Uterus (tissue), 4 donors: ENCODE data around the gene NACC1. TPM values are rescaled to one million over a fixed set of nuclear protein-coding genes. Genes with fewer than 3 reads are reported as not detected.

Source experiments
- DNase-seq, 2 donors: peaks; one replicate each; pipeline ENCODE4 v3.0.0-alpha.2; 2019 to 2020
- H3K27ac ChIP-seq, 2 donors: fragments of 200-600 bp; sonication (generic); 1 replicate in 1 of 2; 2 replicates in 1 of 2; pipeline ENCODE4 v1.5.1; 2016 to 2018
- H3K27me3 ChIP-seq, 2 donors: fragments of 200-600 bp; sonication (generic); one replicate each; pipeline ENCODE4 v1.5.1; 2018 to 2019; ENCODE audit warnings: control low read depth in 1 of 2
- H3K36me3 ChIP-seq, 2 donors: fragments of 200-600 bp; sonication (generic); one replicate each; pipeline ENCODE4 v1.5.1; 2019; ENCODE audit warnings: control low read depth in 1 of 2
- H3K4me1 ChIP-seq, 2 donors: fragments of 200-600 bp; sonication (generic); one replicate each; pipeline ENCODE4 v1.5.1; 2018 to 2019; ENCODE audit warnings: control low read depth in 1 of 2
- H3K4me3 ChIP-seq, 2 donors: fragments of 200-600 bp; sonication (generic); 1 replicate in 1 of 2; 2 replicates in 1 of 2; pipeline ENCODE4 v1.5.1; 2018 to 2019; ENCODE audit warnings: mild to moderate bottlenecking in 1 of 2
- H3K9me3 ChIP-seq, 2 donors: fragments of 200-600 bp; sonication (generic); one replicate each; pipeline ENCODE4 v1.5.1; 2019; ENCODE audit warnings: control low read depth in 1 of 2
- CTCF ChIP-seq, 4 experiments: fragments of 200-600 bp in 2 of 4; fragments of 450-650 bp in 2 of 4; sonication (generic) in 2 of 4; IDR thresholded peaks; one replicate each; pipeline ENCODE4 v1.5.1; 2016 to 2019; ENCODE audit warnings: antibody characterized with exemption in 4 of 4, mild to moderate bottlenecking in 2 of 4, moderate library complexity in 1 of 4
- POLR2A ChIP-seq, 2 donors: fragments of 450-650 bp; IDR thresholded peaks; one replicate each; pipeline ENCODE4 v1.6.1; 2016; ENCODE audit warnings: antibody characterized with exemption in 2 of 2, mild to moderate bottlenecking in 1 of 2, moderate library complexity in 1 of 2
- intact Hi-C: fragments of 100-400 bp; cut with DNase I; formaldehyde crosslinking; loops from one replicate; pipeline ENCODE4 v1.15.1; 2023; ENCODE audit warnings: low total_unique reads
- total RNA-seq, 4 donors: library from RNA; depleted of rRNA in 3 of 4; stranded (reverse); fragments of >200 nt in 3 of 4; gene quantifications; one replicate each; pipeline versions ENCODE4 v1.1.0 to v1.2.4, GENCODE V29; 2014 to 2023
- donor health status: DM: yes; HTN: yes; CAD: no.

Gene NACC1
- total RNA-seq, 4 donors from 2014 or later: 13.4 to 28.1 (median 15.8) TPM

- H3K4me1 ChIP-seq: peaks cover 0 to 26% of the 10 kb centered on the region in 2 donors
- H3K9me3 ChIP-seq: no peaks in the 10 kb centered on the region
- peak overlapping the region; percentile 61 to 75 for H3K27ac ChIP-seq
- peak overlapping the region; percentile 74 to 97 for H3K4me3 ChIP-seq
- no peak for DNase-seq
- no peaks in the 10 kb centered on the region for H3K27me3 ChIP-seq
- no peak for TF ChIP-seq POLR2A (IDR thresholded peaks at IDR 0.05)
- no peak for TF ChIP-seq CTCF (IDR thresholded peaks at IDR 0.05)
- intact Hi-C loops: no loop called here
- H3K36me3 ChIP-seq: no peaks in the 10 kb centered on the region
Observed at GRCh38 chr19:13117176-13117771, 790 bp upstream of the NACC1 start.

GRCh38 chr19:13118424-13119193, 545 bp downstream of the NACC1 start:
- H3K36me3 ChIP-seq: no peaks in the 10 kb centered on the region
- H3K27ac ChIP-seq: peak overlapping the region; percentile 50 to 56
- intact Hi-C loops: no loop called here
- H3K4me3 ChIP-seq: peak overlapping the region; percentile 97 to 99
- DNase-seq: peak in 1 of 2 donors; percentile 42
- no peaks in the 10 kb centered on the region for H3K27me3 ChIP-seq
- TF ChIP-seq POLR2A (IDR thresholded peaks at IDR 0.05) (no peak), CTCF (IDR thresholded peaks at IDR 0.05) (no peak)
- H3K9me3 ChIP-seq: no peaks in the 10 kb centered on the region
- H3K4me1 ChIP-seq: peaks cover 0 to 26% of the 10 kb centered on the region in 2 donors

- TF ChIP-seq POLR2A (IDR thresholded peaks at IDR 0.05): no peak
- TF ChIP-seq CTCF (IDR thresholded peaks at IDR 0.05): no peak
Observed at GRCh38 chr19:13119627-13120026, 1.6 kb downstream of the NACC1 start.

GRCh38 chr19:13120031-13120430, 2.0 kb downstream of the NACC1 start:
- no peak for DNase-seq
- intact Hi-C loops: no loop called here
- no peaks in the 10 kb centered on the region for H3K36me3 ChIP-seq
- no peaks in the 10 kb centered on the region for H3K27me3 ChIP-seq
- H3K4me1 ChIP-seq: peaks cover 0 to 26% of the 10 kb centered on the region in 2 donors
- no peak overlapping the region for H3K4me3 ChIP-seq
- no peak for TF ChIP-seq POLR2A (IDR thresholded peaks at IDR 0.05)
- no peak for TF ChIP-seq CTCF (IDR thresholded peaks at IDR 0.05)
- H3K9me3 ChIP-seq: no peaks in the 10 kb centered on the region
- no peak overlapping the region for H3K27ac ChIP-seq

More at GRCh38 chr19:13119627-13120026, 1.6 kb downstream of the NACC1 start:
- no peaks in the 10 kb centered on the region for H3K9me3 ChIP-seq
- DNase-seq: no peak
- H3K27ac ChIP-seq: no peak overlapping the region
- intact Hi-C loops: no loop called here
- no peak overlapping the region for H3K4me3 ChIP-seq
- H3K4me1 ChIP-seq: peaks cover 0 to 26% of the 10 kb centered on the region in 2 donors
- H3K36me3 ChIP-seq: no peaks in the 10 kb centered on the region
- no peaks in the 10 kb centered on the region for H3K27me3 ChIP-seq

GRCh38 chr19:13120817-13121216, 2.8 kb downstream of the NACC1 start:
- DNase-seq: no peak
- H3K27me3 ChIP-seq: no peaks in the 10 kb centered on the region
- H3K27ac ChIP-seq: no peak overlapping the region
- TF ChIP-seq POLR2A (IDR thresholded peaks at IDR 0.05) (no peak), CTCF (IDR thresholded peaks at IDR 0.05) (no peak)
- H3K9me3 ChIP-seq: no peaks in the 10 kb centered on the region
- no peak overlapping the region for H3K4me3 ChIP-seq
- peaks cover 0 to 19% of the 10 kb centered on the region in 2 donors for H3K4me1 ChIP-seq
- H3K36me3 ChIP-seq: no peaks in the 10 kb centered on the region
- intact Hi-C loops: no loop called here
